K562 (cell line): ENCODE results near the gene VDAC2. TPM values are rescaled to one million over a fixed set of nuclear protein-coding genes. Genes with fewer than 3 reads are reported as not detected.

ENCODE experiments used
- ATAC-seq: fragments of 200-7000 bp; cut with Tn5 transposase; 3 replicates; pipeline ENCODE4 v1.9.1; 2020; ENCODE audit warnings: moderate library complexity
- BruUV-seq: library from RNA; stranded (reverse); fragments of 400-500 nt; replicated peaks from 2 replicates; lab custom pipeline; 2021; lab: Mats Ljungman, UMichigan
- CTCF ChIA-PET: fragments of 300-600 bp; formaldehyde crosslinking; extraction: SDS; loops from one replicate; lab custom pipeline; 2021; ENCODE audit warnings: low intra/inter-chr PET ratio; lab: Yijun Ruan, JAX
- POLR2A ChIA-PET: fragments of 300-600, 350-650 bp; sonication (Branson Sonifier 250); formaldehyde crosslinking; extraction: SDS; loops from one replicate; lab custom pipeline; 2021; ENCODE audit warnings: antibody characterized with exemption, inconsistent platforms; lab: Yijun Ruan, JAX
- DNase-seq, 4 experiments: peaks; one replicate each; pipeline versions ENCODE4 v3.0.0 to v3.0.0-alpha.2; 2011 to 2018; ENCODE audit warnings: low spot score in 3 of 4, mixed read lengths in 3 of 4; ENCODE audit errors: extremely low read depth in 1 of 4
- FAIRE-seq: peaks from 2 replicates; lab custom pipeline; 2011; peaks lifted over from hg19 to GRCh38; lab: Jason Lieb, UNC
- H2AFZ ChIP-seq: 2 replicates; pipeline ENCODE4 v1.6.0; 2011; ENCODE audit warnings: low read depth, low read length, control low read depth, inconsistent platforms
- H3K27ac ChIP-seq: fragments of 200-600 bp; 3 replicates; pipeline ENCODE4 v1.8.0; 2011; ENCODE audit warnings: low read depth, mild to moderate bottlenecking, control low read depth, inconsistent platforms, low read length, moderate library complexity, mixed read lengths; ENCODE audit errors: extremely low read depth
- H3K27me3 ChIP-seq, 2 experiments: fragments of 300-600 bp in 1 of 2; 2 replicates in 1 of 2; 3 replicates in 1 of 2; pipeline versions ENCODE4 v1.6.0 to v1.8.0; 2011; ENCODE audit warnings: inconsistent platforms in 2 of 2, low read length in 2 of 2, mild to moderate bottlenecking in 1 of 2, mixed read lengths in 1 of 2, moderate library complexity in 1 of 2; ENCODE audit not compliant: control insufficient read depth in 2 of 2, insufficient read depth in 2 of 2
- H3K36me3 ChIP-seq: fragments of 300-600 bp; 3 replicates; pipeline ENCODE4 v1.8.0; 2011; ENCODE audit warnings: mild to moderate bottlenecking, low read length, inconsistent platforms; ENCODE audit not compliant: control insufficient read depth, insufficient read depth
- H3K4me1 ChIP-seq, 2 experiments: fragments of 200-600 bp in 1 of 2; replicated peaks in 1 of 2; 2 replicates in 1 of 2; 3 replicates in 1 of 2; pipeline versions ENCODE4 v1.5.1 to v1.8.0; 2011; ENCODE audit warnings: inconsistent platforms in 2 of 2, low read length in 2 of 2, mild to moderate bottlenecking in 1 of 2, mixed read lengths in 1 of 2, moderate library complexity in 1 of 2; ENCODE audit not compliant: control insufficient read depth in 2 of 2, insufficient read depth in 2 of 2
- H3K4me2 ChIP-seq: 2 replicates; pipeline ENCODE4 v1.6.1; 2011; ENCODE audit warnings: low read length, control low read depth, inconsistent platforms, mixed read lengths; ENCODE audit not compliant: insufficient read depth
- H3K4me3 ChIP-seq: fragments of 200-600 bp; sonication (generic), shearing (Covaris generic); 2 replicates; pipeline ENCODE4 v1.5.1; 2016; ENCODE audit warnings: control low read depth, inconsistent platforms
- H3K79me2 ChIP-seq: fragments of 200-600 bp; 3 replicates; pipeline ENCODE4 v1.8.0; 2011; ENCODE audit warnings: low read length, inconsistent platforms; ENCODE audit not compliant: control insufficient read depth, insufficient read depth
- H3K9ac ChIP-seq, 2 experiments: 2 replicates each; pipeline versions ENCODE4 v1.6.0 to v1.6.1; 2011; ENCODE audit warnings: low read depth in 2 of 2, low read length in 2 of 2, control low read depth in 1 of 2, inconsistent platforms in 1 of 2, mild to moderate bottlenecking in 1 of 2, mixed read lengths in 1 of 2; ENCODE audit not compliant: insufficient read depth in 1 of 2
- H3K9me1 ChIP-seq: one replicate; pipeline ENCODE4 v1.6.0; 2011; ENCODE audit warnings: inconsistent platforms, mild to moderate bottlenecking, low read length, moderate library complexity; ENCODE audit not compliant: control insufficient read depth, insufficient read depth
- H3K9me3 ChIP-seq: replicated peaks from 2 replicates; pipeline ENCODE4 v1.5.1; 2011; ENCODE audit warnings: low read depth, low read length, inconsistent platforms; ENCODE audit not compliant: control insufficient read depth, insufficient read depth
- H4K20me1 ChIP-seq: replicated peaks from 2 replicates; pipeline ENCODE4 v1.6.1; 2011; ENCODE audit warnings: low read length, inconsistent platforms, mixed read lengths; ENCODE audit not compliant: control insufficient read depth, insufficient read depth
- C11orf30 ChIP-seq: fragments of 450-650 bp; IDR thresholded peaks from 2 replicates; pipeline ENCODE4 v1.6.1; 2016; ENCODE audit warnings: low read depth, mild to moderate bottlenecking
- CSDE1 ChIP-seq, 2 experiments: fragments of 450-650 bp; IDR thresholded peaks; 2 replicates each; pipeline ENCODE4 v1.6.1; 2016; ENCODE audit warnings: mild to moderate bottlenecking in 1 of 2
- E2F3 ChIP-seq: fragments of 250-450 bp; sonication (Bioruptor Pico); IDR thresholded peaks from 2 replicates; pipeline ENCODE4 v1.4.0; 2020; ENCODE audit warnings: mild to moderate bottlenecking
- FOXA1 ChIP-seq: fragments of 450-650 bp; IDR thresholded peaks from 2 replicates; pipeline ENCODE4 v1.6.1; 2016; ENCODE audit warnings: mild to moderate bottlenecking, borderline replicate concordance
- HSF4 ChIP-seq: fragments of 250-450 bp; sonication (Bioruptor Pico); IDR thresholded peaks from 2 replicates; pipeline ENCODE4 v2.1.2; 2022; ENCODE audit warnings: mild to moderate bottlenecking, moderate library complexity, borderline replicate concordance
- KDM1A ChIP-seq, 2 experiments: fragments of 450-650 bp; IDR thresholded peaks; 2 replicates each; pipeline ENCODE4 v1.6.1; 2016; ENCODE audit warnings: mild to moderate bottlenecking in 2 of 2
- MXI1 ChIP-seq: IDR thresholded peaks from 2 replicates; pipeline ENCODE4 v1.6.1; 2011; ENCODE audit warnings: low read depth, mild to moderate bottlenecking, improper control_type of control experiment, low read length
- NEUROD1 ChIP-seq: fragments of 150-350 bp; IDR thresholded peaks from 2 replicates; pipeline ENCODE4 v1.6.1; 2014; ENCODE audit warnings: borderline replicate concordance, low read length, low read depth; ENCODE audit not compliant: partially characterized antibody
- NR2C1 ChIP-seq, 2 experiments: fragments of 450-650 bp; IDR thresholded peaks; 2 replicates each; pipeline ENCODE4 v1.6.1; 2017; ENCODE audit warnings: mild to moderate bottlenecking in 2 of 2, antibody characterized with exemption in 1 of 2, inconsistent platforms in 1 of 2, missing compliant biosample characterization in 1 of 2, missing genetic modification characterization in 1 of 2
- PKNOX1 ChIP-seq: fragments of 450-650 bp; IDR thresholded peaks from 2 replicates; pipeline ENCODE4 v1.6.1; 2016
- PTBP1 ChIP-seq: fragments of 200-400 bp; formaldehyde crosslinking; IDR thresholded peaks from 2 replicates; pipeline ENCODE4 v1.6.1; 2017; ENCODE audit warnings: low read depth, low read length
- TAF7 ChIP-seq: fragments of 450-650 bp; IDR thresholded peaks from 2 replicates; pipeline ENCODE4 v1.6.1; 2016; ENCODE audit warnings: missing genetic modification characterization, missing compliant biosample characterization
- ZKSCAN3 ChIP-seq: fragments of 250-450 bp; sonication (Bioruptor Pico); IDR thresholded peaks from 2 replicates; pipeline ENCODE4 v1.4.0; 2020
- WGBS: fragments of 100-300 bp; shearing (Covaris generic); methylation state at CpG from one replicate; pipeline ENCODE4 v1.1.6; 2016; ENCODE audit warnings: low coverage, mixed read lengths; ENCODE audit not compliant: insufficient coverage; ENCODE audit errors: missing lambda C conversion rate; 5-methylcytosine and 5-hydroxymethylcytosine counted together
- in situ Hi-C: fragments of 300-500 bp; cut with MboI; formaldehyde crosslinking; loops from 4 replicates; pipeline ENCODE4 v1.15.0; 2018; ENCODE audit warnings: inconsistent platforms, mixed read lengths
- intact Hi-C: fragments of 100-400 bp; cut with micrococcal nuclease; formaldehyde crosslinking; loops from 2 replicates; pipeline ENCODE4 v1.14.2; 2022
- polyA plus RNA-seq, 8 experiments: library from polyadenylated mRNA; depleted of rRNA in 4 of 8; stranded (reverse) in 5 of 8; unstranded in 3 of 8; fragments of >200 nt; fragmentation: Nextera tagmentation in 2 of 8; fragmentation: Illumina TruSeq in 1 of 8; extraction: Ambion mirVana in 2 of 8; extraction: Trizol in 1 of 8; gene quantifications; 2 replicates each; pipeline versions ENCODE4 v1.2.1 to v1.2.3, GENCODE V29; 2011 to 2014; ENCODE audit warnings: inconsistent platforms in 1 of 8, missing spikeins in 1 of 8
- total RNA-seq, 7 experiments: library from RNA; depleted of rRNA in 6 of 7; stranded (reverse); fragments of >200 nt in 6 of 7; fragmentation: Illumina TruSeq in 2 of 7; extraction: Trizol in 2 of 7; gene quantifications; 2 replicates each; pipeline versions ENCODE4 v1.2.1 to v1.2.3, GENCODE V29; 2011 to 2021; ENCODE audit warnings: low replicate concordance in 1 of 7
- TF ChIP-seq, protein P1 (sequence below): sonication (generic); formaldehyde crosslinking; IDR thresholded peaks from 2 replicates; pipeline ENCODE4 v1.8.0; 2022; ENCODE audit warnings: mild to moderate bottlenecking, missing genetic modification reagents
- TF ChIP-seq, protein P2 (sequence below): fragments of 250-450 bp; sonication (Bioruptor Pico); IDR thresholded peaks from 2 replicates; pipeline ENCODE4 v1.8.0; 2021; ENCODE audit warnings: mild to moderate bottlenecking, moderate library complexity

VDAC2 gene
- total and polyA plus RNA-seq, 9 of the 15 experiments (the other 6 are each of a cell fraction or from before 2014, with no cell fraction given): 139 to 450 (median 250) TPM

DNA sequence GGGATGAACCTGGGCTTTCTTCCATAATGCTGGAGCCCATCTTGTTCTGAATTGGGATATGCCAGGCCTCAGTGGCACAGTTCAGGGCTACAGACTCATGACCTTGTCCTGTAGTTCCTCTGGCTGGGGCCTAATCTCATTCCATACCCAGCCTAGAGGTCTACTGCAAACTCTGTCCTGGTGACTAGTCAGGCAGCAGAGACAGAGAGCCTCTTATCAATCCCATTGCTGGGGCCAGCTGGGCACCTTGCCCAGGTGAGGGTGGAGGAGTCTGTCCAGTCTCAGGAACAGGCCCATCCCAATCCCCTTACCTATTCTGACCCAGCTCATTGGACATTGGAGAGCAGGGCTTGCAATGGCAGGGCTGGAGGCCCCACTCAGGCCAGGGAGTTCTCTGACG, 53.2 kb downstream of the VDAC2 start:
- Histone ChIP-seq H2AFZ (no peak overlapping the region), H3K79me2 (no peaks in the 10 kb centered on the region), H3K4me1 (peaks cover 0 to 8% of the 10 kb centered on the region in 2 experiments; a peak in 2 of 5 replicates), H3K36me3 (no peaks in the 10 kb centered on the region), H3K9me3 (peaks cover 3% of the 10 kb centered on the region; the same call in 1 of the 2 replicates), H3K4me3 (no peak overlapping the region), H4K20me1 (no peaks in the 10 kb centered on the region), H3K27ac (no peak overlapping the region), H3K4me2 (no peak overlapping the region), H3K9me1 (no peaks in the 10 kb centered on the region), H3K9ac (peak overlapping the region in 1 of 2 experiments; percentile 20; a peak in 1 of 4 replicates), H3K27me3 (peaks cover 15 to 37% of the 10 kb centered on the region in 2 experiments; a peak in 4 of 5 replicates)
- DNase-seq (no peak), ATAC-seq (no peak), FAIRE-seq (no peak)
- no TSS peak for BruUV-seq
- in situ Hi-C loops: no loop called here
- CTCF ChIA-PET: no interaction called here
- intact Hi-C loops: no loop called here
- 75% methylated on average over 1 of the region's 1 CpG for WGBS
- POLR2A ChIA-PET: interaction anchor here (1.1 kb wide), 1 partner anchor 153 kb away, joined by 3 read pairs; no protein-coding TSS in a partner anchor
- TF ChIP-seq PTBP1: no peak
- no peak for TF ChIP-seq C11orf30
- TF ChIP-seq, protein P1, sequence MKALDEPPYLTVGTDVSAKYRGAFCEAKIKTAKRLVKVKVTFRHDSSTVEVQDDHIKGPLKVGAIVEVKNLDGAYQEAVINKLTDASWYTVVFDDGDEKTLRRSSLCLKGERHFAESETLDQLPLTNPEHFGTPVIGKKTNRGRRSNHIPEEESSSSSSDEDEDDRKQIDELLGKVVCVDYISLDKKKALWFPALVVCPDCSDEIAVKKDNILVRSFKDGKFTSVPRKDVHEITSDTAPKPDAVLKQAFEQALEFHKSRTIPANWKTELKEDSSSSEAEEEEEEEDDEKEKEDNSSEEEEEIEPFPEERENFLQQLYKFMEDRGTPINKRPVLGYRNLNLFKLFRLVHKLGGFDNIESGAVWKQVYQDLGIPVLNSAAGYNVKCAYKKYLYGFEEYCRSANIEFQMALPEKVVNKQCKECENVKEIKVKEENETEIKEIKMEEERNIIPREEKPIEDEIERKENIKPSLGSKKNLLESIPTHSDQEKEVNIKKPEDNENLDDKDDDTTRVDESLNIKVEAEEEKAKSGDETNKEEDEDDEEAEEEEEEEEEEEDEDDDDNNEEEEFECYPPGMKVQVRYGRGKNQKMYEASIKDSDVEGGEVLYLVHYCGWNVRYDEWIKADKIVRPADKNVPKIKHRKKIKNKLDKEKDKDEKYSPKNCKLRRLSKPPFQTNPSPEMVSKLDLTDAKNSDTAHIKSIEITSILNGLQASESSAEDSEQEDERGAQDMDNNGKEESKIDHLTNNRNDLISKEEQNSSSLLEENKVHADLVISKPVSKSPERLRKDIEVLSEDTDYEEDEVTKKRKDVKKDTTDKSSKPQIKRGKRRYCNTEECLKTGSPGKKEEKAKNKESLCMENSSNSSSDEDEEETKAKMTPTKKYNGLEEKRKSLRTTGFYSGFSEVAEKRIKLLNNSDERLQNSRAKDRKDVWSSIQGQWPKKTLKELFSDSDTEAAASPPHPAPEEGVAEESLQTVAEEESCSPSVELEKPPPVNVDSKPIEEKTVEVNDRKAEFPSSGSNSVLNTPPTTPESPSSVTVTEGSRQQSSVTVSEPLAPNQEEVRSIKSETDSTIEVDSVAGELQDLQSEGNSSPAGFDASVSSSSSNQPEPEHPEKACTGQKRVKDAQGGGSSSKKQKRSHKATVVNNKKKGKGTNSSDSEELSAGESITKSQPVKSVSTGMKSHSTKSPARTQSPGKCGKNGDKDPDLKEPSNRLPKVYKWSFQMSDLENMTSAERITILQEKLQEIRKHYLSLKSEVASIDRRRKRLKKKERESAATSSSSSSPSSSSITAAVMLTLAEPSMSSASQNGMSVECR (CRISPR knock-in tag): no peak
- no peak for TF ChIP-seq HSF4 (CRISPR knock-in tag)
- no peak for TF ChIP-seq TAF7
- no peak for TF ChIP-seq FOXA1
- no peak for TF ChIP-seq MXI1
- no peak for TF ChIP-seq NEUROD1
- TF ChIP-seq ZKSCAN3 (CRISPR knock-in tag): no peak
- TF ChIP-seq, protein P2, sequence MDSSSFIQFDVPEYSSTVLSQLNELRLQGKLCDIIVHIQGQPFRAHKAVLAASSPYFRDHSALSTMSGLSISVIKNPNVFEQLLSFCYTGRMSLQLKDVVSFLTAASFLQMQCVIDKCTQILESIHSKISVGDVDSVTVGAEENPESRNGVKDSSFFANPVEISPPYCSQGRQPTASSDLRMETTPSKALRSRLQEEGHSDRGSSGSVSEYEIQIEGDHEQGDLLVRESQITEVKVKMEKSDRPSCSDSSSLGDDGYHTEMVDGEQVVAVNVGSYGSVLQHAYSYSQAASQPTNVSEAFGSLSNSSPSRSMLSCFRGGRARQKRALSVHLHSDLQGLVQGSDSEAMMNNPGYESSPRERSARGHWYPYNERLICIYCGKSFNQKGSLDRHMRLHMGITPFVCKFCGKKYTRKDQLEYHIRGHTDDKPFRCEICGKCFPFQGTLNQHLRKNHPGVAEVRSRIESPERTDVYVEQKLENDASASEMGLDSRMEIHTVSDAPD: no peak
- no peak for TF ChIP-seq PKNOX1
- no peak for TF ChIP-seq E2F3 (CRISPR knock-in tag)
- TF ChIP-seq CSDE1 (IDR thresholded peaks at IDR 0.05): no peak
- no peak for TF ChIP-seq NR2C1 (IDR thresholded peaks at IDR 0.05)
- TF ChIP-seq NR2C1 (tag; IDR thresholded peaks at IDR 0.05): no peak
- TF ChIP-seq KDM1A (IDR thresholded peaks at IDR 0.05): no peak
